Gastrocnemius medialis (tissue), 4 donors: ENCODE measurements around the gene SIGLEC9. TPM values are rescaled to one million over a fixed set of nuclear protein-coding genes. Genes with fewer than 3 reads are reported as not detected.

Experiments
- ATAC-seq, 2 donors: fragments of 150-250 bp; one replicate each; pipeline ENCODE4 v1.9.1; 2016
- DNase-seq, 2 donors: peaks; one replicate each; pipeline ENCODE4 v3.0.0-alpha.2; 2019
- H3K27ac ChIP-seq, 4 donors: fragments of 200-600 bp; sonication (generic); 1 replicate in 1 of 4; 2 replicates in 3 of 4; pipeline ENCODE4 v1.5.1; 2016 to 2018; ENCODE audit warnings: mild to moderate bottlenecking in 2 of 4, moderate library complexity in 1 of 4
- H3K27me3 ChIP-seq, 3 donors: fragments of 200-600 bp; sonication (generic) in 2 of 3; 1 replicate in 1 of 3; 2 replicates in 2 of 3; pipeline versions ENCODE4 v1.5.1 to v1.6.0; 2016 to 2019; ENCODE audit warnings: mild to moderate bottlenecking in 1 of 3, moderate library complexity in 1 of 3
- H3K36me3 ChIP-seq, 2 donors: fragments of 200-600 bp; sonication (generic) in 1 of 2; one replicate each; pipeline ENCODE4 v1.5.1; 2017 to 2018
- H3K4me1 ChIP-seq, 2 donors: fragments of 200-600 bp; sonication (generic) in 1 of 2; one replicate each; pipeline ENCODE4 v1.5.1; 2016 to 2017; ENCODE audit warnings: mild to moderate bottlenecking in 2 of 2
- H3K4me3 ChIP-seq, 4 donors: fragments of 200-600 bp; sonication (generic) in 3 of 4; 1 replicate in 1 of 4; 2 replicates in 3 of 4; pipeline ENCODE4 v1.5.1; 2016 to 2019; ENCODE audit warnings: mild to moderate bottlenecking in 2 of 4
- H3K9me3 ChIP-seq, 3 donors: fragments of 200-600 bp; sonication (generic) in 2 of 3; 1 replicate in 1 of 3; 2 replicates in 2 of 3; pipeline ENCODE4 v1.5.1; 2016 to 2019
- CTCF ChIP-seq, 5 experiments: fragments of 450-650 bp in 3 of 5; fragments of 200-600 bp in 2 of 5; sonication (generic) in 2 of 5; IDR thresholded peaks in 4 of 5; conservative IDR thresholded peaks in 1 of 5; 1 replicate in 4 of 5; 2 replicates in 1 of 5; pipeline ENCODE4 v1.5.1; 2016 to 2019; ENCODE audit warnings: antibody characterized with exemption in 5 of 5, mild to moderate bottlenecking in 3 of 5, moderate library complexity in 3 of 5
- POLR2A ChIP-seq, 2 donors: fragments of 450-650 bp; IDR thresholded peaks; one replicate each; pipeline ENCODE4 v1.6.1; 2017; ENCODE audit warnings: antibody characterized with exemption in 2 of 2, mild to moderate bottlenecking in 2 of 2, moderate library complexity in 2 of 2
- in situ Hi-C, 4 donors: fragments of 200-750 bp; cut with MboI; loops; one replicate each; pipeline versions ENCODE4 v1.15.0 to v1.8.0; 2017; ENCODE audit warnings: low sequenced_read_pairs in 4 of 4
- intact Hi-C: fragments of 100-400 bp; cut with DNase I; formaldehyde crosslinking; loops from one replicate; pipeline ENCODE4 v1.15.1; 2023; ENCODE audit warnings: low total_unique reads
- total RNA-seq, 4 donors: library from RNA; depleted of rRNA; stranded (reverse); fragments of >200 nt; gene quantifications; one replicate each; pipeline versions ENCODE4 v1.1.0 to v1.2.3, GENCODE V29; 2016

SIGLEC9 gene
- total RNA-seq, 4 donors from 2014 or later, result 0.72 to 1.4 (median 1.0) TPM; not detected in 1

DNA sequence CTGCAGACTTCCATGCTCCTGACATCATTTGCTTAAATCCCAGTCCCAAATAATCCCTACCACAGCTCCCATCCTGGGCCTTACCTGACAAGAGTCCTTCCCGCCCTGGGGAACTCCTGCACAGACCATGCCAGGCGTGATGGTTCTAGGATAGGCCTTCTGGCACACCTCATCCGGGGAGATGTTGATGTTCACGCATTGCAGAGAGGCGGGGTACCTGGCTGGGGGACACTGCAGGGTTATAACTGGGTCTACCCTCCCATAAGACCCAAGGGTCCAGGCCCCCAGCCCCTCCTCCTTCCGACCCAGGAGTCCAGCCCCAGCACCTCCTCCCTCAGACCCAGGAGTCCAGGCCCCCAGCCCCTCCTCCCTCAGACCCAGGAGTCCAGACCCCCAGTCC, 46.0 kb upstream of the SIGLEC9 start:
- intact Hi-C loops, result no loop called here
- Histone ChIP-seq H3K4me3 (no peak overlapping the region), H3K9me3 (no peaks in the 10 kb centered on the region), H3K27me3 (no peaks in the 10 kb centered on the region), H3K27ac (no peak overlapping the region), H3K36me3 (no peaks in the 10 kb centered on the region), H3K4me1 (no peaks in the 10 kb centered on the region)
- in situ Hi-C loops, result no loop called here
- DNase-seq (no peak), ATAC-seq (no peak)
- TF ChIP-seq CTCF (IDR thresholded peaks at IDR 0.05 in 4 of 5, conservative IDR thresholded peaks at IDR 0.05 in 1 of 5) (no peak), POLR2A (IDR thresholded peaks at IDR 0.05) (no peak)

DNA sequence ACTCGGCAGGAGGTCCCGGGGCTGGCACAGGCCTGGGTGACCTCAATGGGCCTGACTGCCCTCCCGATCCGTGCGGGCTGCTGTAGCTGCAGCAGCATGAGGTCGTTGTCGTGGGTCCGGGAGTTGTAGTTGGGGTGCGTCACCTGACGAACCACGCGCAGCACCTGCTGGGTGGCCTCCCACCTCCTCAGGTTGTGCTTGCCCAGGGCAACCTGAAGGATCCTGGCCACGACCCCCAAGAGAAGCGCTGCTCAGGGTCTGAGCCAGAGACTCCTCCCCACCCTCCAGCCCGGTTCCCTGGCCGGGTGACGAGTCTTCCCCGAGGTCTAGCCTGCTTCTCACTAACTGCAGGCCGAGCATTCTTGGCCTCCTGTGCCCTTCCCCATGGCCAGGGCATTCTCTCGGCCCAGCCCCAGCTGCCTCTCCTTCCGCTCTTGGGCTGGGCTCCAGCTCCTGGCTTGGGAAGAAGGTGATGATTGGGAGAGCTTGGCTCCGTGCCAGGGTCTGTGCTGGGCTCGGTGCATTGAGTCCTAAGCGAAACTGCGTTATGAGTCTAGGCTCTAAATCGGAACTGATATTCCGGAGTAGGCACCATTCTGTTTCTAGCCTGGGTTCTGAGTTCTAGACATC, 45.1 kb upstream of the SIGLEC9 start:
- DNase-seq (no peak), ATAC-seq (no peak)
- Histone ChIP-seq H3K4me3 (no peak overlapping the region), H3K27me3 (no peaks in the 10 kb centered on the region), H3K9me3 (no peaks in the 10 kb centered on the region), H3K27ac (no peak overlapping the region), H3K4me1 (no peaks in the 10 kb centered on the region), H3K36me3 (no peaks in the 10 kb centered on the region)
- intact Hi-C loops, result no loop called here
- TF ChIP-seq POLR2A (IDR thresholded peaks at IDR 0.05) (no peak), CTCF (IDR thresholded peaks at IDR 0.05 in 4 of 5, conservative IDR thresholded peaks at IDR 0.05 in 1 of 5) (no peak)
- in situ Hi-C loops, result no loop called here

DNA sequence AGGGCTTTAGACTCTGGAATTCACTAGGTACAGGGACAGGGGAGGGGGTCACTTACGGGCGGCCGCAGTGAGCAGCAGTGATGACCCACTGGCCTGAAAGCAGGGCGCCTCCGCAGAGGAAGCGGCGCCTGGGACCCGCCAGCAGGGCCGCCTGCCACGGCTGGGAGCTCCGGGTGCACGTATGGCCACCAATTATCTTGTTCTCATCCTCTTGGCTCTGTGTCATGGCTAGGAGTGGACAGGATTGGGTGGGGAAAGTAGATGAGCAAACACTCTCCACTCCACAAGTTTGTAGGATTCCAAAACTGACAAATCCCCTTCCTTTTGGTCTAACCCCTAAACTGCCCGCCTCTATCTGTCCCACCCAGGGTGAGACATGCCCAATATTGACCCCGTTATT, 43.2 kb upstream of the SIGLEC9 start:
- intact Hi-C loops, result no loop called here
- Histone ChIP-seq H3K27ac (no peak overlapping the region), H3K36me3 (no peaks in the 10 kb centered on the region), H3K4me1 (no peaks in the 10 kb centered on the region), H3K4me3 (no peak overlapping the region), H3K27me3 (no peaks in the 10 kb centered on the region), H3K9me3 (no peaks in the 10 kb centered on the region)
- ATAC-seq (no peak), DNase-seq (no peak)
- in situ Hi-C loops, result no loop called here
- TF ChIP-seq CTCF (IDR thresholded peaks at IDR 0.05 in 4 of 5, conservative IDR thresholded peaks at IDR 0.05 in 1 of 5) (no peak), POLR2A (IDR thresholded peaks at IDR 0.05) (no peak)

GRCh38 chr19:51082611-51083010, 42.1 kb upstream of the SIGLEC9 start, which contains the start of gene KLK14:
KLK14 (minus strand) TSS chr19:51082887; CDS start chr19:51082614, 273 bp downstream.
- intact Hi-C loops, result no loop called here
- DNase-seq (no peak), ATAC-seq (no peak)
- TF ChIP-seq CTCF (IDR thresholded peaks at IDR 0.05 in 4 of 5, conservative IDR thresholded peaks at IDR 0.05 in 1 of 5) (no peak), POLR2A (IDR thresholded peaks at IDR 0.05) (no peak)
- Histone ChIP-seq H3K36me3 (no peaks in the 10 kb centered on the region), H3K4me1 (no peaks in the 10 kb centered on the region), H3K27me3 (no peaks in the 10 kb centered on the region), H3K27ac (no peak within 1 kb of the TSS), H3K4me3 (no peak within 1 kb of the TSS), H3K9me3 (no peaks in the 10 kb centered on the region)
- in situ Hi-C loops, result no loop called here

- DNase-seq, result no peak
- no peak overlapping the region for H3K27ac ChIP-seq
- intact Hi-C loops (no loop called here), in situ Hi-C loops (no loop called here)
- H3K4me1 ChIP-seq, result no peaks in the 10 kb centered on the region
- no peak overlapping the region for H3K4me3 ChIP-seq
- ATAC-seq, result no peak
- no peaks in the 10 kb centered on the region for H3K27me3 ChIP-seq
- TF ChIP-seq CTCF (IDR thresholded peaks at IDR 0.05 in 4 of 5, conservative IDR thresholded peaks at IDR 0.05 in 1 of 5), result no peak
- no peak for TF ChIP-seq POLR2A (IDR thresholded peaks at IDR 0.05)
- H3K9me3 ChIP-seq, result no peaks in the 10 kb centered on the region
- H3K36me3 ChIP-seq, result no peaks in the 10 kb centered on the region
Observed at GRCh38 chr19:51083181-51083580, 41.5 kb upstream of the SIGLEC9 start.
